Activated T-helper 1 cell treated with anti-CD3 and anti-CD28 coated beads, Interleukin-12 subunit alpha, Interleukin-12 subunit beta, Interleukin-2, Interleukin-4 antibody, amounts not matched to agents 30 ng/mL and 10 ng/mL and 1 ng/mL, durations not matched to agents 14 hours and 24 hours and 36 hours (primary cell): Measurements from ENCODE around the gene CPA1. TPM values are rescaled to one million over a fixed set of nuclear protein-coding genes. Genes with fewer than 3 reads are reported as not detected.

ENCODE experiments used
- DNase-seq: peaks from one replicate; pipeline ENCODE4 v3.0.0; 2021; ENCODE audit warnings: low spot score
- H3K27ac Mint-ChIP-seq: one replicate; pipeline ENCODE4 v1.8.0; 2021; ENCODE audit warnings: mild to moderate bottlenecking, mixed read lengths
- H3K27me3 Mint-ChIP-seq: one replicate; pipeline ENCODE4 v1.8.0; 2022; ENCODE audit warnings: mild to moderate bottlenecking, moderate library complexity, mixed read lengths; ENCODE audit not compliant: insufficient read depth
- H3K36me3 Mint-ChIP-seq: one replicate; pipeline ENCODE4 v1.8.0; 2021; ENCODE audit warnings: low read depth, mixed read lengths
- H3K4me1 Mint-ChIP-seq: one replicate; pipeline ENCODE4 v1.8.0; 2021; ENCODE audit warnings: low read depth, mixed read lengths
- H3K4me3 Mint-ChIP-seq: one replicate; pipeline ENCODE4 v1.8.0; 2021; ENCODE audit warnings: mild to moderate bottlenecking, moderate library complexity, mixed read lengths
- H3K9me3 Mint-ChIP-seq: one replicate; pipeline ENCODE4 v1.8.0; 2021; ENCODE audit warnings: mixed read lengths
- intact Hi-C: fragments of 100-400 bp; cut with micrococcal nuclease; formaldehyde crosslinking; loops from one replicate; pipeline ENCODE4 v1.15.1; 2024
- total RNA-seq: library from RNA; stranded (reverse); gene quantifications from 2 replicates; pipeline ENCODE4 v1.2.3, GENCODE V29; 2022

CPA1 gene
- total RNA-seq, 1 donor from 2014 or later, result not detected

- H3K27ac Mint-ChIP-seq, result no peak overlapping the region
Measured at GRCh38 chr7:130397051-130397757, 16.9 kb downstream of the CPA1 start.

GRCh38 chr7:130397758-130398073 is 17.4 kb downstream of the CPA1 start:
- Mint-ChIP-seq H3K9me3 (no peaks in the 10 kb centered on the region), H3K36me3 (peaks cover 10% of the 10 kb centered on the region), H3K27me3 (no peaks in the 10 kb centered on the region), H3K4me3 (no peak overlapping the region), H3K4me1 (peaks cover 15% of the 10 kb centered on the region), H3K27ac (no peak overlapping the region)
- no peak for DNase-seq
- intact Hi-C loops, result no loop called here

More at GRCh38 chr7:130397051-130397757, 16.9 kb downstream of the CPA1 start:
- H3K9me3 Mint-ChIP-seq, result no peaks in the 10 kb centered on the region
- no peaks in the 10 kb centered on the region for H3K27me3 Mint-ChIP-seq
- DNase-seq, result no peak
- H3K4me1 Mint-ChIP-seq, result peaks cover 15% of the 10 kb centered on the region
- intact Hi-C loops, result no loop called here
- H3K4me3 Mint-ChIP-seq, result no peak overlapping the region
- peaks cover 10% of the 10 kb centered on the region for H3K36me3 Mint-ChIP-seq

- Mint-ChIP-seq H3K27ac (no peak overlapping the region), H3K4me1 (peaks cover 13% of the 10 kb centered on the region), H3K36me3 (peaks cover 10% of the 10 kb centered on the region), H3K9me3 (no peaks in the 10 kb centered on the region), H3K27me3 (no peaks in the 10 kb centered on the region), H3K4me3 (no peak overlapping the region)
- intact Hi-C loops, result no loop called here
- no peak for DNase-seq
Measured at GRCh38 chr7:130398526-130399090, 18.3 kb downstream of the CPA1 start.

- Mint-ChIP-seq H3K36me3 (peaks cover 10% of the 10 kb centered on the region), H3K27me3 (no peaks in the 10 kb centered on the region), H3K4me3 (no peak overlapping the region), H3K4me1 (no peaks in the 10 kb centered on the region), H3K9me3 (no peaks in the 10 kb centered on the region), H3K27ac (no peak overlapping the region)
- no peak for DNase-seq
- intact Hi-C loops, result no loop called here
Measured at GRCh38 chr7:130400120-130400572, 19.9 kb downstream of the CPA1 start.

GRCh38 chr7:130401101-130401500 is 20.8 kb downstream of the CPA1 start:
- Mint-ChIP-seq H3K4me1 (no peaks in the 10 kb centered on the region), H3K36me3 (peaks cover 10% of the 10 kb centered on the region)
- no peak for DNase-seq

GRCh38 chr7:130401578-130401977 is 21.3 kb downstream of the CPA1 start:
- H3K9me3 Mint-ChIP-seq, result no peaks in the 10 kb centered on the region
- H3K27me3 Mint-ChIP-seq, result no peaks in the 10 kb centered on the region
- H3K4me1 Mint-ChIP-seq, result no peaks in the 10 kb centered on the region
- intact Hi-C loops, result no loop called here
- DNase-seq, result no peak
- peaks cover 10% of the 10 kb centered on the region for H3K36me3 Mint-ChIP-seq
- no peak overlapping the region for H3K27ac Mint-ChIP-seq
- no peak overlapping the region for H3K4me3 Mint-ChIP-seq

More at GRCh38 chr7:130401101-130401500, 20.8 kb downstream of the CPA1 start:
- Mint-ChIP-seq H3K9me3 (no peaks in the 10 kb centered on the region), H3K4me3 (no peak overlapping the region), H3K27ac (no peak overlapping the region), H3K27me3 (no peaks in the 10 kb centered on the region)
- intact Hi-C loops, result no loop called here

- Mint-ChIP-seq H3K27ac (no peak overlapping the region), H3K9me3 (no peaks in the 10 kb centered on the region), H3K27me3 (no peaks in the 10 kb centered on the region), H3K4me3 (no peak overlapping the region), H3K36me3 (no peaks in the 10 kb centered on the region), H3K4me1 (peaks cover 5% of the 10 kb centered on the region)
- no peak for DNase-seq
- intact Hi-C loops, result no loop called here
Measured at GRCh38 chr7:130405003-130405402, 24.7 kb downstream of the CPA1 start.

GRCh38 chr7:130409067-130409711 is 28.9 kb downstream of the CPA1 start:
- H3K4me1 Mint-ChIP-seq, result peaks cover 5% of the 10 kb centered on the region
- intact Hi-C loops, result no loop called here
- no peaks in the 10 kb centered on the region for H3K9me3 Mint-ChIP-seq
- H3K4me3 Mint-ChIP-seq, result no peak overlapping the region
- H3K27ac Mint-ChIP-seq, result no peak overlapping the region
- peaks cover 2% of the 10 kb centered on the region for H3K36me3 Mint-ChIP-seq
- no peaks in the 10 kb centered on the region for H3K27me3 Mint-ChIP-seq
- DNase-seq, result no peak

GRCh38 chr7:130409712-130410072 is 29.4 kb downstream of the CPA1 start:
- Mint-ChIP-seq H3K36me3 (peaks cover 2% of the 10 kb centered on the region), H3K4me1 (peaks cover 6% of the 10 kb centered on the region), H3K27ac (no peak overlapping the region), H3K4me3 (no peak overlapping the region), H3K27me3 (no peaks in the 10 kb centered on the region), H3K9me3 (no peaks in the 10 kb centered on the region)
- intact Hi-C loops, result no loop called here
- no peak for DNase-seq

- Mint-ChIP-seq H3K27ac (no peak overlapping the region), H3K4me3 (no peak overlapping the region), H3K9me3 (no peaks in the 10 kb centered on the region), H3K36me3 (peaks cover 2% of the 10 kb centered on the region), H3K4me1 (peaks cover 15% of the 10 kb centered on the region), H3K27me3 (no peaks in the 10 kb centered on the region)
- DNase-seq, result no peak
- intact Hi-C loops, result no loop called here
Measured at GRCh38 chr7:130410868-130411541, 30.7 kb downstream of the CPA1 start.

- Mint-ChIP-seq H3K27ac (no peak overlapping the region), H3K36me3 (peaks cover 2% of the 10 kb centered on the region), H3K27me3 (no peaks in the 10 kb centered on the region), H3K4me1 (peaks cover 37% of the 10 kb centered on the region), H3K4me3 (no peak overlapping the region), H3K9me3 (no peaks in the 10 kb centered on the region)
- intact Hi-C loops, result no loop called here
- no peak for DNase-seq
Measured at GRCh38 chr7:130413201-130413600, 32.9 kb downstream of the CPA1 start.

- Mint-ChIP-seq H3K4me3 (no peak overlapping the region), H3K27ac (no peak overlapping the region), H3K36me3 (peaks cover 2% of the 10 kb centered on the region), H3K9me3 (no peaks in the 10 kb centered on the region), H3K4me1 (peaks cover 41% of the 10 kb centered on the region), H3K27me3 (no peaks in the 10 kb centered on the region)
- no peak for DNase-seq
- intact Hi-C loops, result no loop called here
Measured at GRCh38 chr7:130415006-130415405, 34.7 kb downstream of the CPA1 start.

- no peaks in the 10 kb centered on the region for H3K36me3 Mint-ChIP-seq
- H3K4me3 Mint-ChIP-seq, result peak overlapping the region; percentile 1
- no peak for DNase-seq
- no peaks in the 10 kb centered on the region for H3K9me3 Mint-ChIP-seq
- peaks cover 52% of the 10 kb centered on the region for H3K4me1 Mint-ChIP-seq
- intact Hi-C loops, result loop anchor here (1.0 to 2.0 kb wide), 3 partner anchors 24 to 345 kb away; partner anchors contain the start of gene CEP41
- H3K27ac Mint-ChIP-seq, result peak overlapping the region; percentile 24
- no peaks in the 10 kb centered on the region for H3K27me3 Mint-ChIP-seq
Measured at GRCh38 chr7:130417213-130417612, 36.9 kb downstream of the CPA1 start.
